Frontal cortex (tissue), 4 donors: ENCODE measurements around the gene MPG. TPM values are rescaled to one million over a fixed set of nuclear protein-coding genes. Genes with fewer than 3 reads are reported as not detected.

Experiments used
- DNase-seq, 2 donors: peaks; one replicate each; pipeline ENCODE4 v3.0.0; 2012; ENCODE audit warnings: low spot score in 2 of 2
- FAIRE-seq: peaks from 2 replicates; lab custom pipeline; 2012; peaks lifted over from hg19 to GRCh38; lab: Jason Lieb, UNC
- total RNA-seq: library from RNA; depleted of rRNA; stranded (reverse); fragments of >200 nt; gene quantifications from one replicate; pipeline ENCODE4 v1.2.3, GENCODE V29; 2014
- donor health status: control.
- donor health status: control.
- donor health status: control.

Gene MPG
- total RNA-seq, 1 donor from 2014 or later = 48.9 TPM

DNA sequence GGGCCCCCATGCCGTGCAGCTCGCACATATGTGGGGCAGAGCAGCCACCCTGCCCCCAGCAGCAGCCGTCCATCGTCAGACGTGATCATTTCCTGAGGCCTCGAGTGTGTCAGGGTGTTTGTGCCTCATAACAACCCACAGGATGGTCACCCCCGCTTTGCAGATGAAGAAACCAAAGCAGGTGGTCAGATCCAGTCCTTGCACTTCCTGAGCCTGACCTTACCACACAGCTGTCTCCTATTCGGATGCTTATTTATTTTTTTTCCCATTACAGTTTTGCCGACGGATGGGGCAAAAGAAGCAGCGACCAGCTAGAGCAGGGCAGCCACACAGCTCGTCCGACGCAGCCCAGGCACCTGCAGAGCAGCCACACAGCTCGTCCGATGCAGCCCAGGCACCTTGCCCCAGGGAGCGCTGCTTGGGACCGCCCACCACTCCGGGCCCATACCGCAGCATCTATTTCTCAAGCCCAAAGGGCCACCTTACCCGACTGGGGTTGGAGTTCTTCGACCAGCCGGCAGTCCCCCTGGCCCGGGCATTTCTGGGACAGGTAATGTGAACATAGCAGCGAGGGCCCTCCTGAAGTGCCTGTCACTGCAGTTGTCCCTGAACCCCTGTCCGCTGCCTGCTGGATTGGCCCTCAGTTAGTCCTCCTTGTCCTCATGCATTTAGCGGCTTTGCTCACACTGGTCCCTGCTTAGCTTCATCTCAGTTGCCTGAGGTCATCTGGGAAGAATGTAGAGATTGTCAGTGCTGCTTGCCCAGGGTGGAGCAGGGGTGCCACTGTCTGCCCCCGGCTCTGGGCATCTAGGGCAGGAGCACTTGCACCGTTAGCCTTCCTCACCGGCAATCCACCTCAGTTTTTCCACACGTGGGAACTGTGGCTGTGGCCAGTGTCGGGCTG lies 1.4 kb downstream of the MPG start:
- FAIRE-seq (no peak), DNase-seq (no peak)

DNA sequence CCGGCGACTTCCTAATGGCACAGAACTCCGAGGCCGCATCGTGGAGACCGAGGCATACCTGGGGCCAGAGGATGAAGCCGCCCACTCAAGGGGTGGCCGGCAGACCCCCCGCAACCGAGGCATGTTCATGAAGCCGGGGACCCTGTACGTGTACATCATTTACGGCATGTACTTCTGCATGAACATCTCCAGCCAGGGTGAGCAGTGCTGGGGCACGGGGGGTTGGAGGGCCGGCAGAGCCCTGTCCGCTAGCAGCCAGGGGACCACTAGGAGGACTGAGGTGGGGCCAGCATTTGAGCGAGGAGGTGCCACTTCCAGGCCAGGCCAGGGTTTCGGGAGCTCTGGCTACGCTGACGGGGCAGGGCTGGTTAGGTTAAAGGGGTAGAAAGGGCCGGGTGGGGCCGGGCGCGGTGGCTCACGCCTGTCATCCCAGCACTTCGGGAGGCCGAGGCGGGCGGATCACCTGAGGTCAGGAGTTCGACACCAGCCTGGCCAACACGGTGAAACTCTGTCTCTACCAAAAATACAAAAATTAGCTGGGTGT lies 5.1 kb downstream of the MPG start:
- no peak for FAIRE-seq
- no peak for DNase-seq

DNA sequence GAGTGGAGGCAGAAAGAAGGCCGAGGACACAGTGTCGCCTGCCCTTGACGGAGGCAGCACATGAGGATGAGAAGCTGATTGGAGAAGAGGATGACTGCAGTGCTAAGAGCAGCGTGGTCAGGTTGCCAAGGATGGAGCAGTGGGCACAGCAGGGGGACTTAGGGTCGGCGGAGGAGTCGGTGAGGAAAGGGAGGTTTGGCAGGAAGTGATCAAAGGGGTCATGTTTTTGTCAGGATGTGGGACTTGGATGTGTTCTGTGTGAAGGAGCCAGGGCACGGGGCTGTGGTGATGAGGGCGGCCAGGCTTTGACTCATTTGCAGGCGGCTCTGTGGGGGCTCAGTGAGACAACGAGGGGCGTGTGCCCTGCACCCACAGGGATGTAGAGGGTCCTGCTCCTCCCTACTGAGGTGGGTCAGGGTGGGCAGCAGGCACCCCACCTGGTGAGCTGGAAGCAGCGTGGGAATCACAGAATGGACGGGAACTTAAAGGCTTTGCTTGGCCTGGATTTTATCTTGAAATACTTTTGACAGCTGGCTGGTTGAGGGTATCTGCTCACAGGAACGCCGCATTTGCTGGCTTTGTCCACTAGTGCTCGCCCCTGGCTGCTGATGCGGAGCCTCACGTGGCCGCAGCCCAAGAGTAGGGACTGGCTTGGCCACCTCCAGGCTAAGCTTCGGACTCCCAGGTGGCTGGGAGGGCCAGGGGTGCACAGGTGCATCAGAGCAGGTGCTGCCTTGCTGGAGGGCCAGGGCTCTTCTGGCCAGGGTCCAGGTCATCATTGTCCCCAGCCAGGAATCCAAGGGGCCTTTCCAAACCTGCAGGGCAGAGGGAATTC lies 6.0 kb downstream of the MPG start:
- FAIRE-seq (no peak), DNase-seq (no peak)

DNA sequence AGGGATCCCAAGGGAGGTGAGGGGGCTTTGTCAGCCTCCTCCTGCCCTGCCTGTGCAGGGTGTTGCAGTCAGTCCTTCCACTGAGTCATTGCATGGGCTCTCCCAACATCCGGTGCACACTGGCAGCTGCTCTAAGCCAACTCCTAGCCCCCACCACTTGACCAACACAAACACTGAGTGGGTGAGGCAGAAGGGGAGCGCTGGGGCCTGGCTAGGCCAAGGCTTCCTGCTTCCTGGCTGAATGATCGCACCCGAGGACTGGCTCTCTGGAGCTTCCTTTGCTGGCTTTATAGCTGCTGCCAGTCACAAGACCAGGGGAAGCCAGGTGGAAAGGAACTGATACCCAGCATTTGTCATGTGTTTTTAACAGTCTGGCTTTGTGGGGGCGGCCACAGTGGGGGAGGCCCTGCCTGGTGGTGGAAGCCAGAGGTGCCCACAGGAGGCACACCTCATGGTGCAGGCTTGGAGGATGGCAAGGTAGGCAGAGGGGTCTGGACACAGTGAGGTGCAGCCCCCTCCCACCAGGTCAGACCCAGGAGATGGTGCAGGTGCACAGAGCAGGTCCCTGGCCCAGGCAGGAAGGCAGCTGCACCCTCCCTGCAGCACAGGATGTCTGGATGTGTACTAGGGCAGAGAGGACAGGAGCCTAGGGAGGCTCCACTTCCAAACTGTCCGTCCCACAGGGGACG lies 6.8 kb downstream of the MPG start:
- FAIRE-seq (no peak), DNase-seq (peak in 1 of 2 donors; percentile 74)

DNA sequence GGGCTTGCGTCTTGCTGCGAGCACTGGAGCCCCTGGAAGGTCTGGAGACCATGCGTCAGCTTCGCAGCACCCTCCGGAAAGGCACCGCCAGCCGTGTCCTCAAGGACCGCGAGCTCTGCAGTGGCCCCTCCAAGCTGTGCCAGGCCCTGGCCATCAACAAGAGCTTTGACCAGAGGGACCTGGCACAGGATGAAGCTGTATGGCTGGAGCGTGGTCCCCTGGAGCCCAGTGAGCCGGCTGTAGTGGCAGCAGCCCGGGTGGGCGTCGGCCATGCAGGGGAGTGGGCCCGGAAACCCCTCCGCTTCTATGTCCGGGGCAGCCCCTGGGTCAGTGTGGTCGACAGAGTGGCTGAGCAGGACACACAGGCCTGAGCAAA lies 7.4 kb downstream of the MPG start:
- FAIRE-seq (no peak), DNase-seq (no peak)

DNA sequence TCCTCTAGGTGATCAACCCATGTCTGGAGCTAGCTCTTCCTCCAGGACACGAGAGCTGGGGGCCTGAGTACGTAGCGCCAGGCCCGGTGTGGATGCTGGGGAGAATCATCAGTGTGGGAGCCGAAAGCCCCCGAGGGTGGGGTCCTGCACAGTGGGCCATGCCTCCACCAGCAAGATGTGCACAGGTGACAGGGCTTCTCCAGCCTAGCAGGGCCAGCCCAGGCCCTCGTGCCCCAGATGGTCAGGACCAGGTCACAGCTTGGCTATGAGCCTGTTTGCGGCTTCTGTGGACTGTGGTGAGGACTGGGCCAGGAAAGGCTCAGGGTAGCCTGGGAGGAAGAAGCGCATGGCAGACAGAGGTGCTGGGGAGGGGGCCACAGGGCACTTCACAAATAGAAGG lies 7.8 kb downstream of the MPG start:
- no peak for FAIRE-seq
- no peak for DNase-seq

DNA sequence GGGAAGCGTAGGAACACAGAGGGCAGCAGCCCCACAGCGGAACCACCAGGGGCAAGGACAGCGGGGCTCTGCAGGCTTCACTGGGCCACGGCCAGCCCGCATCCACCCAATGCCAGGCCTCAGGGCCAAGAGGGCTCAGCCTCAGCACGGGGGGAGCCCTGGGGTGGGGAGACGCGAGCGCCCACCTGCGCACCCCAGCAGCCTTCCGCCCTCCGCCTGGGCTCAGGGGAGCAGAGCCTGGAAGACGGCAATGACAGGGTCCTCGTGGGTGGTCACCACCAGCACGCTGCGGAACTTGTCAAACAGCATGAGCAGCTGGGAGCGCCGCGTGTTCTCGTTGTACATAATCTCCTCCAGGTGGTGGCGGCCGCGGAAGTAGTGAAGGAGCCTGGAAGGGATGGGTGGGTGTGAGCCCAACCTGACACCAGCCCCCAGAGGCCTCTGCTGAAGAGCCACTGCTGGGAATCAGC lies 8.5 kb downstream of the MPG start:
- FAIRE-seq (no peak), DNase-seq (no peak)

DNA sequence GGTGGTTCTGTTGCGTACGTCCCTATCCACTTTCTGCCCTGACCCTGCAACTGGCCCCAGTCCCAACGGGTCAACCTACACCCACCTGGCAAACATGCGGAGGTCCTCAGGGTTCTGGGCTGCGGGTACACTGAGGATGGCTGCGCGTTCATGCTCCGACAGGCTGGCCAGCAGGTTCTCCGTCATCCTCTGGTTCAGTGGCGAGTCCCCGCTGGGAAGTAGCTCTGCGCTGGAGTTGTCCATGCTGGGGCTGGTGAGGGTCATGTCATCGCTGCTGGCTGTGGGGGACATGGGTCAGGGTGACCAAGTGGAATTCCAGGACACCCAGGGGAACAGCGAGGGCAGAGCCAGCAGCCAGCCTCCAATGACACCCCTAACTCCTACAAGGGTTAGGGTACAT lies 10.6 kb downstream of the MPG start:
- FAIRE-seq = no peak
- DNase-seq = no peak

DNA sequence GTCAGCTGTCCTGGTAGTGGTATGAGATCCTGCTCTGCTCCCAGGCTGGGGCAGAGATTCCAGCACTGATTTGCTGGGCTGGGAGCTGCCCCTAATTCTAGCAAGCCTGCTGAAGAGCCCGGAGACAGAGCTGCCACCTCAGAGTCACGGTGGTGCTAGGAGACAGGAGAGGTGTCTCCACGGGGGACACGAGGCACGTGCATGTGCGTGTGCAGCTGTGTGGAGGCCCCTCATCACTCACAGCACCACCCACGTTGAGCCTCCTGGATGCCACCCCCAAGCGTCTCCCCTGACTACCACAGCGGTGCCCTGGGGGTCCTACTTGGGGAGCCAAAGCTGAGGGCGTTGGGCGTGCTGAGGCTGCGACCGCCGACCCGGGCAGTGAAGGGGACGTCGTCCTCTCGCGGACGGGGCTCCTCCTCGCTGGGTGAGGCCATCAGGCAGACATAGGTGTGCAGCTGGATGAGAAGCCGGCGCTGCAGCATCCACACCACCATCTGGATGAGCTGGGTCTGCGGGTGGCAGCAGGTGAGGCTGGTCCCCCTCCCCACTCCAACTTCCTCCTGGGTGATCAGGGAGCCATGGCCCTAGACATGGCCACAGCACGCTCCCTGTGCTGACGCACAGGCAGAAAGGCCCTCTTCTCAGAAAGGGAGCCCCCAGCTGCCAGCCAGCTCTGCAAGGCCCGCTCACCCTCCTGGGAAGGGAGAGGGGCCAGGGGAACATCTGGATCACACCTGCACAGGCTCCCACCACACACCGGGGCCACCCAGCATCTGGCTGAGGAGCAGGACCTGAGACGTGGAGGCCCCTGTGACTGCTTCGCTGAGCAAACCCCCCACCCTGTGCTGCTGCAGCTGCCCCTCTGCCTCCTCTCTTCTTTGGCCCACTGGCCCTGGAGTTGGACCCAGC lies 11.6 kb downstream of the MPG start:
- no peak for DNase-seq
- no peak for FAIRE-seq

DNA sequence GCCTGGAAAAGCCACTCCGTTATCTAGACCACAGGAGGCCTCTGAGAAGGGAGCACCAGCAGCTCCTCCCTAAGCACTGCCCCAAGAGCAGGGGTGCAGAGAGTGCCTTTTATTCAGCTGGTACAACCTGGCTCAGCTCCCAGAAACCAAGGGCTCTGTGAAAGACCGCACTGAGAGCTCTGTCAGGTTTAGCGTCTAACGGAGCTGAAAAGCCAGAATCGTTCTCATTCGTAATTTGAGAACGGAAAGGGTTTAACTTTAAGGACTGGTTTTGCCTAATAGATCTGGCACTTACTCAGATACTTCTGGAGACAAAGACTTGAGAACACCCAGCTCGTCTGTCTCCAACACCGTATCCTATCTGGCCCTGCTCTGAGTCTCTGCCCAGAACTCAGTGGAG lies 13.5 kb downstream of the MPG start:
- no peak for FAIRE-seq
- DNase-seq = peak; percentile 73 to 76

DNA sequence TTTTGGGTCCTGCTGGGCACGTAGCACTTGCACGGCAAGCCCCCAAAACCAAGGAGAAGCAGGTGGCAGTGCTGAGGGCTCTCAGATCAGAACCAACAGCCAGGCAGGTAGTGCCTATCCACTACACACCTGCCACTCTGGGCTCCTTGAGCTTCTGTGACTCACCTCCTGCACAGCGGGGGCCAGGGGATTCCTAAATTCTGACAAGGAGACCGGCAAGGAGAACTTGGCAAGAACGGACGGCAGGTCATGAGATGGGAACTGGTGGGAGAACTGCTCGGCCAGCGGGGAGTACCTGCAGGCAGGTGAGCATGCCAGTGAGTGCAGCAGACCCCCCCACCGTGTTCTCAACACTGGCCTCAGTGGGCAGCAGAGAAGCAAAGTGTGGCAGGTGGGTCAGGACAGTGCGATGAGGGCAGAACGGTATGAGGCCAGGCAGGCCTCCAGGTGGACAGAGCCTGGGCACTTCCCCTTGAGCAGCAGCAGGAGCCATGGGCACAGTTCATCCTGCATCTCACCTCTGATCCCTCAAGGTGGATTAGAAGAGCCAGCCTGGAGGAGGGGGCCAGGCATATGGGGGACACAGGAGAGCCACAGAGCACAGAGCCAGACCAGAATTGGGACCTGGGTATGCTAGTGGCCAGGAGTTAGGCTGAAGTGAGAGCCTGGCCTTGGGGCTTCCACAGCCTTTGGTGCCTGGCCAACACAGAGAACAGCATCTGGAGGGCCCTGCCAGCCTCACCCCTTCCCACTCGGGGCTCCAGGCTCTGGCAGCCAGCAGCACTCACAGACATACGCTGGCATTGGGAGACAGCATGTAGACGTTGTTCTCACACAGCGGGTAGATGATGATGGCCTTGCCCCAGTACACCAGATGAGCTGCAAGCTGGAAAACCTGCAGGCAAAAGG lies 14.7 kb downstream of the MPG start:
- DNase-seq (no peak), FAIRE-seq (no peak)

DNA sequence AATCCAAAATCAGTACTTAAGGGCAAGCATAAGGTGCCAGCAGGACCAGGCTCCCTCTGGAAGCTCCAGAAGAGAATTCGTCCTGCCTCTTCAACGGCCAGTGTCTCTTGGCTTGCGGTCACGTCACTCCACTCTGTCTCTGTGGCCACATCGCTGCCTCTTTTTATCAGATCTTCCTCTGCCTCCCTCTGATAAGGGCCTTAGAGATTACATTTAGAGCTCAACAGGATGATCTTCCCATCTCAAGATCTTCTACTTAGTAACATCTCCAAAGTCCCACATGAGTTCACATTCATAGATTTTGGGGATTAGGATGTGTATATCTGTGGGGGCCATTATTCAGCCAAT lies 16.9 kb downstream of the MPG start:
- FAIRE-seq (no peak), DNase-seq (no peak)

DNA sequence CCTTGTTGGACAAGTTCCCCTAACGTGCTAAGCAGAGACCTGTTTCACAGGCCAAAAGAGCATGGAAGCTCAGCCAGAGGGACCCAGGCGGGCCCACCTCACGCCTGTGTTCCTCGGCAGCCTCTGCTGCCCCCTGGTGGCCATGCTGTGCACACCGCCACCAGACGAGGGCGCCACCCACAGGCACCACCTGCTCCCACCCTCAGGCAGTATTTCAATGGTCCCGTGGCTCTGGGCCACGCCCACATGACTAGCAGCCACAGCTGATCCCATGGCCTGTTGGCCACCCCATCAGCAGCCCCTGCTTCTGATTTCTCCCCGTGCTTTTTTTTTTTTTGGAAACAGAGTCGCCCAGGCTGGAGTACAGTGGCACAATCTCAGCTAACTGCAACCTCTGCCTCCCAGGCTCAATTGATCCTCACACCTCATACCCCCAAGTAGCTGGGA lies 18.9 kb downstream of the MPG start:
- DNase-seq (peak; percentile 78 to 95), FAIRE-seq (no peak)

DNA sequence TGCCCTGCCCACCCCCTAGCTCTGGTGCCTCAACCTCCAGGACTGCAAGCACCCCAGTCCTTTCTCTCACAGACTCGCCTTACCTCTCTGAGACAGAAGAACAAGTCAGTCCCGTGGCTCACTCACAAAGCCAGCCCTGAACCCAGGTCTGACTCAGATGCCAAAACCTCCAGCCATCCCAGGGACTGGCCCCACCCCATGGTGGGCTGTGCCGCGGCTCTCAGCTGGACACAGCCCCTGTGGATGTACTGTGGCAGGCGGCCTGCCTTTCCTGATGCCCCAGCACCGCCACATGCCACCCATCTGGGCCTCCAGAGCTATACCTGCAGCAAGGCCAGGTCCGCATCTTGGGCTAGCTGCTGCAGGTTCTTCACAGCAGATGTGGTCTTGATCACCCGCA lies 19.8 kb downstream of the MPG start:
- no peak for DNase-seq
- no peak for FAIRE-seq

DNA sequence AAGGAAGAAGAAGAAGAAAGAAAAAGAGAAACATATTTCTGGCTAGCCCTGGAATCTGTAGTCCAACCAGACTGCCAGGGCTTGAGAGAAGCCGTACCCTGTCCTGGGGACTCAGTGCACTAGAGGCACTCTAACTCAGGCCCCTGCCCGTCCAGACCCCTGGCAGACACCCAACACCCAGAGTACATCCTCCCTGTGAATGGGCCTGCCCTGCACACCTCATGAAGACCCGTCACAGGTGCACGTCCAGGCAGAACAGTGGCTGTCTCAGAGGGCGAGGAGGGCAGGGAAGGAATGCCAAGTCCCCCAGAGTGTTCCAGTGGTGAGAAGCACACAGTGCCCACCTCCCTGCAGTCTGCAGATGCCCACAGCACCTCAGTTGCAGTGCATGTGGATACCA lies 23.0 kb downstream of the MPG start:
- FAIRE-seq = no peak

DNA sequence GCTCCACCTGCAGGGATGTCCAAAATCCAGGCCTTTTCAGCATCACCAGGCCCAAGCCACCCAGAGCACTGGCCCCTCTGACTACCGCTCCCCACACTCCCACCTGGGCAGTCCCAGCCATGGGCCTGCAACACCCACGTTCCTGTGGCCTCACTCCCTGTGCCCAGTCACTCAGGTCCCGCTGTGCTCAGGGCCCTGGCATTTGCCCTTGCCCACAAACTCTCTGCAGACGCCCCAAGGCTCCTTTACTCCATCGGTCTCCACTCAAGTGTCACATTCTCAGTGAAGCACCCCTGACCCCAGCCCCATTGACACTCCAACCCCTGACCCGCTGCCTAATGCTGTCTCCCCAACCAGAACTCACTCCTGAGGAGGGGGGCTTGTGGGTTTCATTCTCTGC lies 23.6 kb downstream of the MPG start:
- DNase-seq (no peak), FAIRE-seq (no peak)

More for the DNA sequence above, 23.0 kb downstream of the MPG start:
- DNase-seq = no peak

DNA sequence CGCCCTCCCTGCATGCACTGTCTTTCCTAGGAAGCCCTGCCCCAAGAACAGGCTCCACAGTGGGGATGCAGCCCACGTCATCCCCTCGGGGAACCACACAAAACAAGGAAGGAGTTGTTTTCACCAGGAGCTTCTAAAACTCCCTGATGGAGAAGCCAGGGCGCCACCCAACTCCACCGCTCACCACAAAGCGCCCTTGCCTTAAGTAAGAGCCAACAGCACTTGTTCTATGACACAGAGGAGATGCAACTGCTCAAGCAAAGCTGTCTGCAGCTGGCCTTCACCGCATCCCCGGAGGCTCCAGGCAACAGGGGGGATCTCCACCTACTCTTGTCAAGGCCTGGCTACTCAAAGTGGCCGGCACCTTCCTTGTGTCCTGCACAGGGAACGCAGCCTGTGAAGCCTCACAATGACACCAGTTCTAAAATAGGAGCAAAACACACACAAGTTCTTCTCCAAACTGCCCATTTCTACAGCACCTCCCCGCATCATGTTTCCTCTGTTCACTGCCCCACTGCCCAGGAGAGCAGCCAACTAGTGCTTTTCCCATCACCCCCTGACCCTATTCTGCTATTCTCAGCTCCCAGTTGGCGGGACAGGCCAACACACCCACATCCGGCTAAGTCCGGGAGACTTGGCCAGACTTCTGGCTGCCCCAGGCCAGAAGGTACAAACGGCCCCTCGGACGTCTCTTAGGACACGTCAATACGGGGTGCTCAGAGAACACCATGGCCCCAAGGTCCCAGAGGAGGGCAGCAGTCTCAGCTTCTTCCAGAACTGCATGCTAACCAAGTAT lies 24.2 kb downstream of the MPG start:
- FAIRE-seq (no peak), DNase-seq (no peak)
